Large intestine (tissue), 3 donors: ENCODE data around the gene NPBWR2. TPM values are rescaled to one million over a fixed set of nuclear protein-coding genes. Genes with fewer than 3 reads are reported as not detected.

Experiments used
- DNase-seq, 2 donors: peaks; one replicate each; pipeline versions ENCODE4 v3.0.0 to v3.0.0-alpha.2; 2013
- H3K27ac ChIP-seq: one replicate; pipeline ENCODE4 v1.5.1; 2013; ENCODE audit warnings: low read length
- H3K27me3 ChIP-seq: 2 replicates; pipeline ENCODE4 v1.6.1; 2013; ENCODE audit warnings: low read length; ENCODE audit not compliant: control insufficient read depth, insufficient read depth
- H3K36me3 ChIP-seq: 2 replicates; pipeline ENCODE4 v1.6.1; 2013; ENCODE audit warnings: low read length; ENCODE audit not compliant: control insufficient read depth, insufficient read depth
- H3K4me1 ChIP-seq: one replicate; pipeline ENCODE4 v1.6.1; 2013; ENCODE audit warnings: low read length; ENCODE audit not compliant: control insufficient read depth, insufficient read depth
- H3K4me3 ChIP-seq: one replicate; pipeline ENCODE4 v1.5.1; 2013; ENCODE audit warnings: low read length
- H3K9me3 ChIP-seq: one replicate; pipeline ENCODE4 v1.6.1; 2013; ENCODE audit warnings: mild to moderate bottlenecking, low read depth, low read length, moderate library complexity; ENCODE audit not compliant: control insufficient read depth
- WGBS: methylation state at CpG from one replicate; pipeline ENCODE4 v1.1.5; 2013; ENCODE audit warnings: low lambda C conversion rate; ENCODE audit not compliant: insufficient coverage; 5-methylcytosine and 5-hydroxymethylcytosine counted together
- polyA plus RNA-seq: library from polyadenylated mRNA; unstranded; fragments of 120-200 nt; gene quantifications from one replicate; pipeline ENCODE4 v1.2.1, GENCODE V29; 2013

NPBWR2 gene
- polyA plus RNA-seq, 1 donor = not detected

- H3K4me1 ChIP-seq = no peaks in the 10 kb centered on the region
- H3K27me3 ChIP-seq = peaks cover 3% of the 10 kb centered on the region
- no peaks in the 10 kb centered on the region for H3K9me3 ChIP-seq
- H3K27ac ChIP-seq = no peak overlapping the region
- DNase-seq = no peak
- no CpG with 5 or more reads among the region's 21 CpGs for WGBS
- H3K4me3 ChIP-seq = no peak overlapping the region
- no peaks in the 10 kb centered on the region for H3K36me3 ChIP-seq
Observed at GRCh38 chr20:64116016-64116415, 8.7 kb upstream of the NPBWR2 start.

GRCh38 chr20:64115171-64115911 is 8.0 kb upstream of the NPBWR2 start:
- no peak for DNase-seq
- no CpG with 5 or more reads among the region's 14 CpGs for WGBS
- Histone ChIP-seq H3K9me3 (no peaks in the 10 kb centered on the region), H3K36me3 (no peaks in the 10 kb centered on the region), H3K27ac (no peak overlapping the region), H3K4me3 (no peak overlapping the region), H3K27me3 (no peaks in the 10 kb centered on the region), H3K4me1 (no peaks in the 10 kb centered on the region)

DNA sequence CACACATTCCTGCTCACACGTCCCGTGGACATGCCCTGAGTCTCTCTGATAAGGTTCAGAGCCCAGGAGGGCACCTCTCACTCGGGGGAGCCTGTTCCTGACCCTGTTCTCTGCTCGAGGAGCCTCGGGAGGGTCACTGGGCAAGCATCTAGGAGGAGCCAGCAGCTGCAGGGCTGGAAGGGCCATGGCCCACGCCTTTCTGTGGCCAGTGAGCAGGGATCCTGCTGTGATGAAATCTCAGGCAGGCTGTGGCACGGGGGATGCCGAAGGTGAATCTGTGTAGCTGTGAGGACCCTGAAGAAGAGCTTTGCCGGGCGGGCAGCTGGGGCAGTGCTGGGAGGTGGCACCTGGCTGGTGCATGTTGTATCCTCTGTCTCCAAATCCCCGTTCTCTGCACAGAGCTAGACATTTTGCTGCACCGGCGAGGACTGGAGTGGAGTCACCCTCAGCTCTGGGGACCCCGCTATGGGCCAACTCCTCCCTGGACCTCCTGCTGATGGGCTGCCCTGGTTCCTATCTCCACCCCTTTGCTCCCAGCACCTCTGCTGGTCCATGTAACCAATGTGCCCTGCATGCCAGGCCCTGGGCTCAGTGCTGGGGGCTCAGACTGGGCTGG is 7.1 kb upstream of the NPBWR2 start:
- no peak for DNase-seq

GRCh38 chr20:64113796-64114355 is 6.5 kb upstream of the NPBWR2 start:
- Histone ChIP-seq H3K9me3 (no peaks in the 10 kb centered on the region), H3K4me1 (no peaks in the 10 kb centered on the region), H3K27ac (no peak overlapping the region), H3K4me3 (no peak overlapping the region), H3K27me3 (no peaks in the 10 kb centered on the region), H3K36me3 (no peaks in the 10 kb centered on the region)
- WGBS = no CpG with 5 or more reads among the region's 13 CpGs
- no peak for DNase-seq

More for the DNA sequence above, 7.1 kb upstream of the NPBWR2 start:
- Histone ChIP-seq H3K27ac (no peak overlapping the region), H3K4me1 (no peaks in the 10 kb centered on the region), H3K36me3 (no peaks in the 10 kb centered on the region), H3K4me3 (no peak overlapping the region), H3K9me3 (no peaks in the 10 kb centered on the region), H3K27me3 (no peaks in the 10 kb centered on the region)
- no CpG with 5 or more reads among the region's 14 CpGs for WGBS

DNA sequence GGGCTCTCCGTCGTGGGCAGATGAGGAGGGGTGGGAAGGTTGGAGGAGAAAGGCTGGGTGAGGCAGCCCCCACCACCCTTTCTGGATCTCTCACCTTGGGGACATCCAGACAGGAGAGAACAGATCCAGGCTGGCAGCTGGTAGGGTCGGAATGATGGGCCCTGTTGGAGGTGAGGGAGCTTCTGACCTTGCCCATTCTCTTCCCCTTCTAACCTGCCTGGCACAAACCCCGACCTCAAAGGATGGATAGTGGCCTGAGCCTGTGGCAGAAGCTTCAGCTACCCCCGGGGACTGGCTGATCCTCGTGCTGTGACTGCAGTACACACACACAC is 6.0 kb upstream of the NPBWR2 start:
- DNase-seq = no peak
- no peak overlapping the region for H3K4me3 ChIP-seq
- no peak overlapping the region for H3K27ac ChIP-seq
- no peaks in the 10 kb centered on the region for H3K4me1 ChIP-seq
- H3K9me3 ChIP-seq = no peaks in the 10 kb centered on the region
- no CpG with 5 or more reads among the region's 6 CpGs for WGBS
- H3K36me3 ChIP-seq = no peaks in the 10 kb centered on the region
- H3K27me3 ChIP-seq = no peaks in the 10 kb centered on the region

DNA sequence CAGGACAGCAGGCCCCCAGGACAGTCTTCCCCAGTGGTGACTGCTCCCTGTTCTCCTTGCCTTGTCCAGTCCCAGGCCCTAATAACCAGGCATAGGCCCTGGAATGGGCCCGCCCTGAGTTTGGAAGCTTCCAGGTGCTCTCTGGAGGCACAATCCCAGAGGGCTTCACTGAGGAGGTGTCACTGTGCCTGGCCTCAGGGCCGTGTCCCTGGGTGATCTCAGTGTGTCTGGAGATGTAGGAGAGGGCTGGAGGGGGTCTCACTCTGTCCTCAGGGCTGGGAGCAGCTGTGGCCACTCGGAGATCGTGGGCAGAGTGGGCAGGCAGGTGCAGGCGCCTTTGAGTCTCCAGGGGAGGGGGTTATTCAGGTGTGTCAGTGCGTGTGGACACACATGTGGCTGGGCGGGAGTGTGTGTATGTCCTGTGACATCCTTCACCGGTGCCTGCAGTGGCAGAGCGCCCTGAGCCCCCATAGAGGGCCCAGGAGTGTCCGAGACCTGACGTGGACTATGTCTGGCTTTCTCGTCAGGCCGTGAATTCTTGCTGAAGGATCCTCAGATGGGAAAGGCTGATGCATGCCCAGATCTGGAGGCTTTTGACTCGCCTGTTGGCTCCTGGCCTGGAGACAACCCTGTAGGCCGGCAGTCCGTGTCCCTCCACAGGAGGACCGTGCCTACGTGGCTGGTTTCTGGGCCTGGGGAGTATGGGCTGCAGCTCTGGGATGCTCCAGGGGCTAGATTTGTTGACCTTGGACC is 5.5 kb upstream of the NPBWR2 start:
- Histone ChIP-seq H3K27me3 (peaks cover 4% of the 10 kb centered on the region), H3K4me1 (no peaks in the 10 kb centered on the region), H3K27ac (no peak overlapping the region), H3K9me3 (no peaks in the 10 kb centered on the region), H3K36me3 (no peaks in the 10 kb centered on the region), H3K4me3 (no peak overlapping the region)
- no peak for DNase-seq
- no CpG with 5 or more reads among the region's 18 CpGs for WGBS

DNA sequence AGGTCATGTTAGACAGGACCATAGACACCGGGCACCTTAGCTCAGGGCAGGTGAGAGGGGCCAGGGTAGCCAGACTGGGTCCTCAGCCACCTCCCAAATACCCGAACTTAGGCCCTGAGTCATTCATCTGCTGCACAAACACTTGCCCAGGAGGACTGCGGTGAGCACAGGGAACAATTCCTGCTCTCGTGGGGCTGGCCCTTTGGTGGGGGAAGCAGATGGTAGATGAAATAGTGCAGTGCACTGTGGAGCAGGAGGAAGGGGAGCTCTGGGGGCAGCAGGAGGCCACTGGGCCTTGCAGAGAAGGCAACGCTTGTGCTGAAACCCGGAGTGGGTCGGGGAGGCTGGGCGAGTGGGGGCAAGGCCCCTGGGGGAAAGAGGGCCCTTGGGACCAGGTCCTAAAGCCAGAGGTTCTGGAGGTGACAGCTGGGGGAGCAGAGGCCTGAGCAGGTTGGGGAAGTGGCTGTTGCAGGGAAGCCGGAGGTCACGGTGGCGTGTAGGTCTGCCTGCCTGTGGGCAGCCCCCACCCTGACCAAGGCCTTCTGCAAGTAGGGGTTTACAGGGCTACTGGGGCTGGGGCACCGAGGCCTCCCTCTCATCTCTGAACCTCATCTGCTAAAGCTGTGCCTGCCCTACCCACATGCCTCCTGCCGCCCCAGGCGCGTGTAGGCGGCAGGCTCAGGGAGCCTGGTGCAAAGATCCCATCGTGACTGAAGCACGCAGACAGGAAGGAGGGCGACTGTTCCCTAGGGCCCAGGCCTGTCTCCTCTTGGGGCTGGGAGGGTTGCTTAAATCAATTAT is 4.7 kb upstream of the NPBWR2 start:
- H3K4me3 ChIP-seq = no peak overlapping the region
- H3K4me1 ChIP-seq = no peaks in the 10 kb centered on the region
- no CpG with 5 or more reads among the region's 19 CpGs for WGBS
- no peak overlapping the region for H3K27ac ChIP-seq
- H3K36me3 ChIP-seq = no peaks in the 10 kb centered on the region
- DNase-seq = no peak
- peaks cover 8% of the 10 kb centered on the region for H3K27me3 ChIP-seq
- no peaks in the 10 kb centered on the region for H3K9me3 ChIP-seq

GRCh38 chr20:64110411-64111068 is 3.2 kb upstream of the NPBWR2 start:
- DNase-seq = no peak
- Histone ChIP-seq H3K27me3 (peaks cover 8% of the 10 kb centered on the region), H3K4me1 (no peaks in the 10 kb centered on the region), H3K36me3 (no peaks in the 10 kb centered on the region), H3K4me3 (no peak overlapping the region), H3K9me3 (no peaks in the 10 kb centered on the region), H3K27ac (no peak overlapping the region)
- WGBS = no CpG with 5 or more reads among the region's 10 CpGs

DNA sequence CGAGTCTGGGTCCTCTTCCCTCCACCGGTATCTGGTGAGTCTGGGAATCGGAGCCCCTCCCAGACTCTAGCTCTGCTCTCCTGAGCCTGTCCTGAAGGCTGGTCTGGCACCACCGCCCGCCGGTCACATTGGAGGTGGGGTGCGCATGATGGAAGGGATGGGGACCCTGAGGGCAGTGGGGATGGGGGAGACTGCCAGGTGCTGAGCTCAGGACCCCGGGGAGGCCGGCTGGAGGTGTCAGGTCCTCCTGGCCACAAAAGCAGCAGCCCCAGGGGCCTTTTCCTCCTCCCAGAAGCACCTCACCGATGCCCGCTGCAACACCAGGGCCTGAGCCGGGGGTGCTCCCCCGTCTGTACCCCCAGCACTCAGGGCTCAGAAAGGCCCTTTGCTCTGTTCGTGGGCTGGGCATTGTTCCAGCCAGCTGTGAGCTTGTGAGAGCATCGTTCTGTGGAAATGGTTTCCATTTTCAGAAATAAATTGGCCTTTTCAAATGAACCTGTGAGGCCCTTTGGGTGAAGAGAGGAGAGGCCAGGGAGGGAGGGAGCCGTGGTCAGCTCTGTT is 2.5 kb upstream of the NPBWR2 start:
- Histone ChIP-seq H3K9me3 (no peaks in the 10 kb centered on the region), H3K4me3 (no peak overlapping the region), H3K4me1 (no peaks in the 10 kb centered on the region), H3K27me3 (peaks cover 8% of the 10 kb centered on the region), H3K36me3 (no peaks in the 10 kb centered on the region), H3K27ac (no peak overlapping the region)
- no peak for DNase-seq
- no CpG with 5 or more reads among the region's 16 CpGs for WGBS
